ENCODE data around the gene GPX6.

DNA sequence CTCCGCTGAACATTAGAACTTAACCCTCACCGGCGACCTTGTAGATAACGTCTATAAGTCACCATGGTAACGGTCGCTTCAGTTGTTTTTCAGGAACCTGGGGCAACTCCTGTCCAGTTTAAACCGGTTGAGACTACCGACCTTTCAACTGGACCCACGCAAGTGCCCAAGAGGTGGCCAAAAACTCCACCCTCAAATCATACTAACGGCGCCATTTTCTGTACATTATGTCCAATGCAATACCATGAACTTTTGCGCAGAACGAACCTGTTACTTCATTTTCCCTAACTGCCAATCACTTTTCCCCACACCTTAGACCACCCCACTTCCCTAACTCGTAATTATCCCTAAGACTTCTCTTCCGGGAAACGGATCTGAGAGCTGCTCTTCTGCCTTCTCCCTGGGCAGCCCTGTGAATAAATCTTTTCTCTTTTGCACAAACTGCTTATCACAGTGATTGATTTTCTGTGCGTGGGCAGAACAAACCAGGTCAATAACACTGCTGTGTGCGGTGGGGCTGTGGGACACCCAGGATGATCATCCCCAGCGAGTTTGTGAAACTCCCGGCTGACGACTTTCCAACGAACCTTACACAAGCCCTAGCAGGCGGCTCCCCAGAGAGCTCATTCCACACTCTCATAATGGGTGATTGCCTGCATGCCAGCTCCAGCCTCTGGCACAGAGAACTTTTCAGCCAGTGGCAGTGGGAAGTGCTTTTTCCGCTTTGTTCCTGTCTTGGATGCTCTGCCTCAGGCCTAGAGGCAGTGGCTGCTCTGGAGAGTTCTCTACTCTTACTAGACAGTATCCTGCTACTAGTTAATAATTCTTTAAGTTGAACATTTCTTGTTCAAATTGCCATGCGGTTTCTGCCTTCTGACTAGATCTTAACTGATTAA is 38.6 kb upstream of the GPX6 start:
- TF ChIP-seq, protein P1, sequence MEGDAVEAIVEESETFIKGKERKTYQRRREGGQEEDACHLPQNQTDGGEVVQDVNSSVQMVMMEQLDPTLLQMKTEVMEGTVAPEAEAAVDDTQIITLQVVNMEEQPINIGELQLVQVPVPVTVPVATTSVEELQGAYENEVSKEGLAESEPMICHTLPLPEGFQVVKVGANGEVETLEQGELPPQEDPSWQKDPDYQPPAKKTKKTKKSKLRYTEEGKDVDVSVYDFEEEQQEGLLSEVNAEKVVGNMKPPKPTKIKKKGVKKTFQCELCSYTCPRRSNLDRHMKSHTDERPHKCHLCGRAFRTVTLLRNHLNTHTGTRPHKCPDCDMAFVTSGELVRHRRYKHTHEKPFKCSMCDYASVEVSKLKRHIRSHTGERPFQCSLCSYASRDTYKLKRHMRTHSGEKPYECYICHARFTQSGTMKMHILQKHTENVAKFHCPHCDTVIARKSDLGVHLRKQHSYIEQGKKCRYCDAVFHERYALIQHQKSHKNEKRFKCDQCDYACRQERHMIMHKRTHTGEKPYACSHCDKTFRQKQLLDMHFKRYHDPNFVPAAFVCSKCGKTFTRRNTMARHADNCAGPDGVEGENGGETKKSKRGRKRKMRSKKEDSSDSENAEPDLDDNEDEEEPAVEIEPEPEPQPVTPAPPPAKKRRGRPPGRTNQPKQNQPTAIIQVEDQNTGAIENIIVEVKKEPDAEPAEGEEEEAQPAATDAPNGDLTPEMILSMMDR (IDR thresholded peaks at IDR 0.05), result no peak
- no peak for TF ChIP-seq POLR2A (IDR thresholded peaks at IDR 0.05)
